ENCODE data around the gene RAB29.
A peak's percentile ranks its signal among the peaks of the same experiment; 100 is the strongest.
"Not testable (repeated sequence)": the region's sequence is repeated elsewhere in the genome, so short reads cannot be mapped to it uniquely, and the experiment has no call there.

The RAB29 gene

DNA sequence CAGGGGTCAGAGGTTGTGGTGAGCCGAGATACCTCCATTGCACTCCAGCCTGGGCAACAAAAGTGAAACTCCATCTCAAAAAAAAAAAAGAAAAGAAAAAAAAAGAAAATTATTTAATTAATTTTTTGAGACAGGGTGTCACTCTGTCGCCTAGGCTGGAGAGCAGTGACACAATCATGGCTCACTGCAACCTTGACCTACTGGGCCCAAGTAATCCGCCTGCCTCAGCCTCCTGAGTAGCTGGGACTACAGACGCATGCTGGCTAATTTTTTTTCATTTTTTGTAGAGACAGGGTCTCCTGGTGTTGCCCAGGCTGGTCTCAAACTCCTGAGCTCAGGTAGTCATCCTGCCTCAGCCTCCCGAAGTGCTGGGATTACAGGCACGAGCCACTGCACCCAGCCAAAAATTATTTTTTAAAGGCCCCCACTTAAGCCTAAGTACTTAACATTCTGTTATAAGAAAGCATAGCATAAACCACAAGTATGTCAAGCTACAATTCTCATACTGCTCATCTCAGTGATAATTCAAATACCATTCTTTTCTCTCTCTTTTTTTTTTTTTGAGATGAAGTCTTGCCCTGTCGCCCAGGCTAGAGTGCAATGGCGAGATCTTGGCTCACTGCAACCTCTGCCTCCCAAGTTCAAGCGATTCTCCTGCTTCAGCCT, 45.2 kb downstream of the RAB29 start:
- H3K4me3 ChIP-seq (ENCODE audit: low read depth, low read length): no peak overlapping the region
- TF ChIP-seq, protein P1, sequence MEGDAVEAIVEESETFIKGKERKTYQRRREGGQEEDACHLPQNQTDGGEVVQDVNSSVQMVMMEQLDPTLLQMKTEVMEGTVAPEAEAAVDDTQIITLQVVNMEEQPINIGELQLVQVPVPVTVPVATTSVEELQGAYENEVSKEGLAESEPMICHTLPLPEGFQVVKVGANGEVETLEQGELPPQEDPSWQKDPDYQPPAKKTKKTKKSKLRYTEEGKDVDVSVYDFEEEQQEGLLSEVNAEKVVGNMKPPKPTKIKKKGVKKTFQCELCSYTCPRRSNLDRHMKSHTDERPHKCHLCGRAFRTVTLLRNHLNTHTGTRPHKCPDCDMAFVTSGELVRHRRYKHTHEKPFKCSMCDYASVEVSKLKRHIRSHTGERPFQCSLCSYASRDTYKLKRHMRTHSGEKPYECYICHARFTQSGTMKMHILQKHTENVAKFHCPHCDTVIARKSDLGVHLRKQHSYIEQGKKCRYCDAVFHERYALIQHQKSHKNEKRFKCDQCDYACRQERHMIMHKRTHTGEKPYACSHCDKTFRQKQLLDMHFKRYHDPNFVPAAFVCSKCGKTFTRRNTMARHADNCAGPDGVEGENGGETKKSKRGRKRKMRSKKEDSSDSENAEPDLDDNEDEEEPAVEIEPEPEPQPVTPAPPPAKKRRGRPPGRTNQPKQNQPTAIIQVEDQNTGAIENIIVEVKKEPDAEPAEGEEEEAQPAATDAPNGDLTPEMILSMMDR (IDR thresholded peaks at IDR 0.05; ENCODE audit: insufficient read depth, low read depth, low read length, missing control alignments): no peak
- no peak for DNase-seq (ENCODE audit: low read depth)

DNA sequence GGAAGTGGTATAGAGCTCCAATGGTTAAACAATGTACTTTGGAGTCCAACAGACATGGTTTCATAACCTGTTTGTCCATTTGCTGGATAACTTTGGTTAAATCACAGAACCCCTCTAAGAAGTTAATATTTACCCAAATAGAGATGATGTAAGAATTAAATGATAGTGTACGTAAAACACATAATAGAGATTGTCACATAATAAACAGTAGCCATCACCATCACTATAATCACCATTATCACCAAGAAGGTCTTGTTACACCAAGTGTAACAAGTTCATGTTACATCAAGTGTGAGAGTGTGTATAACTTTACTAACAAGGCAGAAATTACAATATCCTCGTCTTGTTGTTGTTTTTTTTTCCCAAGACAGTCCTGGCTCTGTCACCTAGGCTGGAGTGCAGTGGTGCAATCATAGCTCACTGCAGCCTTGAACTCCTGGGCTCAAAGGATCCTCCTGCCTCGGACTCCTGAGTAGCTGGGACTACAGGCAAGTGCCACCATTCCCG, 48.6 kb downstream of the RAB29 start:
- DNase-seq (ENCODE audit: low read depth): no peak
- TF ChIP-seq, protein P1 (IDR thresholded peaks at IDR 0.05; ENCODE audit: insufficient read depth, low read depth, low read length, missing control alignments): no peak
- H3K4me3 ChIP-seq (ENCODE audit: low read depth, low read length): no peak overlapping the region

DNA sequence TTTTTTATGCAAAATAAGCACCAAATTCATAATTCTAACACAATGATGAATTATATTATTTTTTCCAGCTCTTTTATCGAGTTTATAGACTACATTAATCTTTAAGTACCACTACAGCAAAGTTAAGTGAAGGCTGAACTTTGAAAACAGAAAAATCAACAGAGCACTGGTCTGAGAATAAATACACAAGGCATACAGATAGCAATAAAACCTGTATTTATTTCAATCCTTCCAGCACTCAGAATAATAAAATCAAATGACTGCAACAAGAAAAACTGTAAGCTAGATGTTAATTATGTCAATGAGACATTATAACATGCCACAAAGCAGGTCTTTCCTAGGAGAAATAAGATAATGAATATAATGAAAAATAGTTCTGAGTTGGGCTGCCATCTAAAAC, 49.8 kb downstream of the RAB29 start:
- no peak for DNase-seq (ENCODE audit: low read depth)
- H3K4me3 ChIP-seq (ENCODE audit: low read depth, low read length): no peak overlapping the region
- TF ChIP-seq, protein P1 (IDR thresholded peaks at IDR 0.05; ENCODE audit: insufficient read depth, low read depth, low read length, missing control alignments): no peak

DNA sequence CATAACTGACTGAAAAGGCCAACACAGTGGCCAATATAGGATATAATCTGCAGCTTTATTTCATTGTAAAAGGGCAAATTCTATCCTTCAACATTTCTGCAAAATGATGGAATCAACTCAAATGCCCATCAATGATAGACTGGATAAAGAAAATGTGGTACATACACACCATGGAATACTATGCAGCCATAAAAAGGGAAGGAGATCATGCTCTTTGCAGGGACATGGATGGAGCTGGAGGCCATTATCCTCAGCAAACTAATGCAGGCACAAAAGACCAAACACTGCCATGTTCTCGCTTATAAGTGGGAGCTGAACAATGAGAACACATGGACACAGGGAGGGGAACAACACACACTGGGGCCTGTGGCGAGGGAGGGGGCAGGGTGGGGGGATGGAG, 54.5 kb downstream of the RAB29 start:
- DNase-seq (ENCODE audit: low read depth); H3K4me3 ChIP-seq (ENCODE audit: low read depth, low read length): not testable (repeated sequence)

DNA sequence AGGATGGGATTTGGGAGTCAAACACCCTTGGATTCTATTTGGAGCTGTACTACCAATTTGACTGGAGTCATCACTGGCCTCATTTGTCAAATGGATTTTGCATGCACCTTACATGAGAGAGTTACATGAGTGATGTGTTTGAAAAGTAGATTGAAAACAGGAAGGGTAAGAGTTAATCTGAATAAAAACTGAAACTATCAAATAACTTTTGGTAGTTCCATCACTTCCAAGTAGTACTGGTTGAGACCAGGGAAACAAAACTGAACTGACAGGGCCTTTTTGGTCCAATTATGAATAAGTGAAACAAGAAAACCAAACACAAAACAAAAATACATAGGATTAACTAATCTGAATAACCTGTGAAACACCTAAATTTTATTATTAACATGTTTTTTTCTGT, 55.5 kb downstream of the RAB29 start:
- DNase-seq (ENCODE audit: low read depth): peak; percentile 38
- TF ChIP-seq, protein P1 (IDR thresholded peaks at IDR 0.05; ENCODE audit: insufficient read depth, low read depth, low read length, missing control alignments): no peak
- no peak overlapping the region for H3K4me3 ChIP-seq (ENCODE audit: low read depth, low read length)

DNA sequence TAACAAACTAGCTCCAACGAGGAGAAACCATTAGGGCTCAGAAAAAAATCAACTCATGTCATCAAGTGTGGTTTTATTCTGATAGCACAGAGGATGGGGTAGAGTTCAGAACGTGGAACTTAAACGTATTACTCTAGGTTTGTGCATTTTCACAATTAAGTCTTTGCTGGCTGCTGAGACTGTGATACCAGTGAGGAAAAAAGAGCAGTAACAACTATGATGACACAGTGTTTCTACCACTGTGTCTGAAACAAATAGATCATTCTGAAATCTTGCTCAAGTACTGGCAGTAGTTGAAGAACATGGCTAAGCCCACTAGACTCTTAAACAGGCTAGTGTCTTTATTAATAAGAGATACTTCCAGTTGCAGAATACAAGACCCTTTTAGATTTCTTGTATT, 56.3 kb downstream of the RAB29 start:
- TF ChIP-seq, protein P1 (IDR thresholded peaks at IDR 0.05; ENCODE audit: insufficient read depth, low read depth, low read length, missing control alignments): no peak

More for the DNA sequence above, 56.3 kb downstream of the RAB29 start:
- no peak for DNase-seq (ENCODE audit: low read depth)
- H3K4me3 ChIP-seq (ENCODE audit: low read depth, low read length): no peak overlapping the region

All from GM12865 (cell line).